GM21576 (cell line): ENCODE data around the gene PIM1.
"Not testable (repeated sequence)": the region's sequence is repeated elsewhere in the genome, so short reads cannot be mapped to it uniquely, and the experiment has no call there.

Experiments
- ATAC-seq: cut with Tn5 transposase; IDR thresholded peaks from one replicate; pipeline ENCODE4 v1.9.1; 2021; ENCODE audit warnings: mild to moderate bottlenecking, moderate library complexity; ENCODE audit not compliant: unreplicated experiment

Gene PIM1

DNA sequence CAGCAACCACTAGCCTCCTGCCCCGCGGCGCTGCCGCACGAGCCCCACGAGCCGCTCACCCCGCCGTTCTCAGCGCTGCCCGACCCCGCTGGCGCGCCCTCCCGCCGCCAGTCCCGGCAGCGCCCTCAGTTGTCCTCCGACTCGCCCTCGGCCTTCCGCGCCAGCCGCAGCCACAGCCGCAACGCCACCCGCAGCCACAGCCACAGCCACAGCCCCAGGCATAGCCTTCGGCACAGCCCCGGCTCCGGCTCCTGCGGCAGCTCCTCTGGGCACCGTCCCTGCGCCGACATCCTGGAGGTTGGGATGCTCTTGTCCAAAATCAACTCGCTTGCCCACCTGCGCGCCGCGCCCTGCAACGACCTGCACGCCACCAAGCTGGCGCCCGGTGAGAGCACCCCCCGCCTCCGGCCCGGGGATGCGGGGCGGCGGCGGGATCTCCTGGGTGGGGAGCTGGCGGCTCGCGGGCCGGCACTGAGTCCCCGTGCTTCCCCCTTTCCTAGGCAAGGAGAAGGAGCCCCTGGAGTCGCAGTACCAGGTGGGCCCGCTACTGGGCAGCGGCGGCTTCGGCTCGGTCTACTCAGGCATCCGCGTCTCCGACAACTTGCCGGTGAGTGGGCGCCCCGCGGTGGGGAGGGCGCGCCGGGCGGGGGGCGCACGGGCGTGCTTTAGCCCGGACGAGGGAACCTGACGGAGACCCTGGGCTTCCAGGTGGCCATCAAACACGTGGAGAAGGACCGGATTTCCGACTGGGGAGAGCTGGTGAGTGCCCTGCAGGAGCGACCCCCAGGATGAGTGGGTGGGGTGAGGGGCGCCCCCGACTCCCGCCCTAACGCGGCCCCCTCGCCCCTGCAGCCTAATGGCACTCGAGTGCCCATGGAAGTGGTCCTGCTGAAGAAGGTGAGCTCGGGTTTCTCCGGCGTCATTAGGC, 585 bp downstream of the PIM1 start:
- ATAC-seq, result peak; percentile 19

- ATAC-seq, result no peak
Measured at GRCh38 chr6:37171201-37171969, 1.4 kb downstream of the PIM1 start.

- peak; percentile 25 for ATAC-seq
Measured at GRCh38 chr6:37171970-37172812, 2.2 kb downstream of the PIM1 start.

GRCh38 chr6:37172912-37173492, 3.0 kb downstream of the PIM1 start:
- no peak for ATAC-seq

- ATAC-seq, result no peak
Measured at GRCh38 chr6:37173493-37174195, 3.7 kb downstream of the PIM1 start.

DNA sequence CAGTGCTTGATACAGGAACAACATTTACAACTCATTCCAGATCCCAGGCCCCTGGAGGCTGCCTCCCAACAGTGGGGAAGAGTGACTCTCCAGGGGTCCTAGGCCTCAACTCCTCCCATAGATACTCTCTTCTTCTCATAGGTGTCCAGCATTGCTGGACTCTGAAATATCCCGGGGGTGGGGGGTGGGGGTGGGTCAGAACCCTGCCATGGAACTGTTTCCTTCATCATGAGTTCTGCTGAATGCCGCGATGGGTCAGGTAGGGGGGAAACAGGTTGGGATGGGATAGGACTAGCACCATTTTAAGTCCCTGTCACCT, 4.2 kb downstream of the PIM1 start:
- ATAC-seq, result no peak

- ATAC-seq, result no peak
Measured at GRCh38 chr6:37174515-37175331, 4.8 kb downstream of the PIM1 start.

DNA sequence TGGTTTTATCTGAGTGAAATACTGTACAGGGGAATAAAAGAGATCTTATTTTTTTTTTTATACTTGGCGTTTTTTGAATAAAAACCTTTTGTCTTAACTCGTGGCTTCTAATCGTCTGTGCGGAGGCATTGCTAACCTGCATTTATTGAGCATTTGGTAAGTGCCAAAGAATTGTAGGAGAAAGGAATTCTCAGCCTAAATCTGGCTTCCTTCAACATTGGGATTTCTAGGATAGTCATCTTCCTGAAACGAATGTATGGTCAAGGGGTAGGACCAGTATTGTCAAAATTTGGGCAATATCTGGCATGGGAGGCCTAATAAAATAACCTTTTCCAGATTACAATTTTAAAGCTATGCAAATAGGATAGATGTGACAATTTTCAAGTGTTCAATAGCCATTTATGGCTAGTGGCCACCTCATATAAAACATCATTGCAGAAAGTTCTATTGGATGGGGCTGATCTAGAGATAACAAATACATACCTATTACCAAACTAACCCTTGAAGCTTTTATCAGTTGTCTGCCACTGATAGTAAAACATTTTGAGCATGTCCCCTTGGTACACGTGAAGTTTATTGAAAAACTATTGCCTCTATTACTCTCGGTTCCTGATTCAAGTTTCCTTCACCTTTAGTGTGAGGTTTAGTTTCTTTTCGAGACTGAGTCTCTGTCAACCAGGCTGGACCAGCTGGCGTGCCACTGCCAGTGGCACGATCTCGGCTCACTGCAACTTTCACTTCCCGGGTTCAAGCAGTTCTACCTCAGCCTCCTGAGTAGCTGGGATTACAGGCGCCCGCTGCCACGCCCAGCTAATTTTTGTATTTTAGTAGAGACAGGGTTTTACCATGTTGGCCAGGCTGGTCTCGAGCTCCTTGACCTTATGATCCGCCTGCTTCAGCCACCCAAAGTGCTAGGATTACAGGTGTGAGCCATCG, 5.6 kb downstream of the PIM1 start:
- ATAC-seq, result peak; percentile 45

DNA sequence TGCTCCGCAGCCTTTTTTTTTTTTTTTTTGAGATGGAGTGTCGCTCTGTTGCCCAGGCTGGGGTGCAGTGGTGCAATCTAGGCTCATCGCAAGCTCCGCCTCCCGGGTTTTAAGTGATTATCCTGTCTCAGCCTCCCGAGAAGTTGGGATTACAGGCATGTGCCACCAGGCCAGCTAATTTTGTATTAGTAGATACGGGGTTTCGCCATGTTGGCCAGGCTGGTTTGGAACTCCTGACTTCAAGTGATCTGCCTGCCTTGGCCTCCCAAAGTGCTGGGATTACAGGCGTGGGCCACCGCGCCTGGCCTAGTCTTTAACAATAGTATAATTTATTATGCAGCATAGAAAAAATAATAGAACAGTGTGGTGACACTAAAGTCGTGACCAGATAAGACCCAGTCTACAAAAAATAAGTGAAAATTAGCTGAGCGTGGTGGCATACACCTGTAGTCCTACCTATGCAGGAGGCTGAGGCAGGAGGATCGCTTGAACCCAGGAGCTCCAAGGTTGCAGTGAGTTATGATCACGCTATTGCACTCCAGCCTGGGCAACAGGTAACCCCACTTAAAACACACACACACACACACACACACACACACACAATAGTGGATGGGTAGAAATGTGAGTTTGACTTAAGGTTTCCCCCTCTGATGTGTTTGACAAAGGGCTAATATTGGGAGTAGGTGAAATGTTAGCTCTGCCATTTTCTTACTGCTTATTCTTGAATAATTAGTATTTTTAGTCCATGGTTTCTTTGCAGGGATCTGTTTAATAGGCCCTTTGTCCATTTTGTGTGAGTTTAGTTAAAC, 6.5 kb downstream of the PIM1 start:
- no peak for ATAC-seq

DNA sequence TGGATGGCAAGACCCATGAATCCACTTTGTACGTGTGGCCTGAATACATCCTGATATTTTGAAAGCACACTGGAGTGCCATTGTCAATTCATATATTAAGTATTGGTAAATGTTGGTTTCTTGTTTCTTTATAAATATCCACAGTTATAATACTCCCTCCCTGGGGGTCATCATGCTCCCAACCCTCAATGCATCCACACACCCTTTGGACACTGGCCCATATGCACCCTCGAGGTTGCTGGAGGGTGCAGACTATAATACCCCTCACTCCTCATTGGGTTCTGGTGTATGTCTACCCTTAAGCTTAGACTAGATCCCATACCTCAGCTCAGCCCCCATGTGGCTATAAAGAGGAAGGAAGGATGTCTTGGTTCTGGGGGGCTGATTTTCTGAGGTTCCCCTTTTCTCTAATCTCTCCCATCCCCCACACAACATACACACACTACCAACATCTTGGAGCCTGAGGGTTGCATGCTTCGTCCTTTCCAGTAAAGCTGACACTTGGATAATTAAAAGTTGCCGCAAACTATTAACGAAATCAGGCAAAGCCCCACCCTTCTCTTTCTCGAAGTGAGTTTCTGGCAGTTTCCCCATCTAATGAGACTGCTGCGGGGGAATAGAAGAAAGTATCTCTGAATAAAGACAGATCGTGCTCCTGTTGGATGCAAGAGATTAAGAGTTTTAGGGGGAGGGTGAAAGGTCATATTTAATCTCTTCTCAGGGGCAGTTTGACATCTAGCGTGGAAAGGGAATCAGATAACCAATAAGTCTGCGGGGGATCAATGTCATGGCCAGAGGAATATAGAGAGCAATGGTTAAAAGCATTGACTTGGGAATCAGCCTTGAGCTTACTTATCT, 7.4 kb downstream of the PIM1 start:
- ATAC-seq, result no peak

DNA sequence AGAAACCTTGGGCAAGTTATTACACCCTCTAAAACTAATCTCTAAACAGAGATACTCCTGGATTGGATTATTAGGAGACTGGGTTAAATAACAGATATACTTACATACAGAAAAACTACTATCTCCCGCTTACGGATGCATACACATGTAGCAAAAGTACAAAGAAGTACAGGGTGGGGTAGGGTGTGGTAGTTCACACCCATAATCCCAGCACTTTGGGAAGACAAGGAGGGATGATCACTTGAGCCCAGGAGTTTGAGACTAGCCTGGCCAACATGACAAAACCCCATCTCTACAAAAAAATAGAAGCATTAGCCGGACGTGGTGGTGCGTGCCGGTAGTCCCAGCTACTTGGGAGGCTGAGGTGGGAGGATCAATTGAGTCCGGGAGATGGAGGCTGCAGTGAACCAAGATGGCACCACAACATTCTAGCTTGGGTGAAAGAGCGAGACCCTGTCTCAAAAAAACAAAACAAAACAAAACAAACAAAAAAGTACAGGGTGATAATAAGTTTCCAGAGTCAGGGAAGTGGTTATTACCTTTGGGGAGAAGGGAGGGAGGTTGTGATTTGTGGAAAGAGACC, 8.1 kb downstream of the PIM1 start:
- ATAC-seq, result no peak

GRCh38 chr6:37180075-37180474, 10.1 kb downstream of the PIM1 start:
- no peak for ATAC-seq

- ATAC-seq, result not testable (repeated sequence)
Measured at GRCh38 chr6:37180610-37181009, 10.7 kb downstream of the PIM1 start.

DNA sequence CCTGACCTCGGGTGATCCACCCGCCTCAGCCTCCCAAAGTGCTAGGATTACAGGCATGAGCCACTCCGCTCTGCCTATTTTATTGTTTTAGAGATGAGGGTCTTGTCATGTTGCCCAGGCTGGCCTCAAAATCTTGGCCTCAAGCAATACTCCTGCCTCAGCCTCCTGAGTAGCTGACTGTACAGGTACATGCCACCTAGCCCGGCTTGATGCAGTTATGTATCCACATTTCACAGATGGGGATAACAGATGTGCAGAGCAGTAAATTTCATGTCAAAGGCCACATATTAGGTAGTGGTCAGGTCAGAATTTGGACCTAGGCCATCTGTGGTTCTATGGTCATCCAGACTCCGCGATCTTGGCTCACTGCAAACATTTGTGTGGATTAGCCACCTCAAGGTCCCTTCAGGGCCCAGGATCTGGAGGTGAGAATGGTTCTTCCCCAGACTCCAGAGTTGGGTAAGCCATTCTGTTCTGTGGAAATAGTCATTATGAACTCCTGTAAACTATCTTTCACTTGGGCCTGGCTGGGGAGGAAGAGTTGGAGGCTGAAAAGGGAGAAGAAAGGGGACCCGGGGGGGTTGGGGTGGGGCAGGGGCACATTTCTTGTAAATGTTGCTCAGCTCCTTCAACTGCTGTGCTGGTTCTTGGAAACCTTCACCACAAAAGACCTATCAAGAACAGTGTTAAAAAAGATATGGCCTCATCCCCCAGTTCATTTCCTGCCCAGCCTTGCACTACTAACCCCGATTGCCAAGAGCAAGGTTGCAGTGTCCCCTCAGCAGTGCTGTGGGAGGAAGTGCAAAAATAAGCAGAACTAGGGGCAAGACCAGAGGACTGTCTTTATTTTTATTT, 13.0 kb downstream of the PIM1 start:
- ATAC-seq, result no peak
